ENCODE measurements around the gene ZNF536. TPM values are rescaled to one million over a fixed set of nuclear protein-coding genes. Genes with fewer than 3 reads are reported as not detected.

ZNF536 gene
- polyA plus RNA-seq, 1 donor (not counting 4 experiments of a cell fraction or from before 2014, with no cell fraction given) = not detected

- H3K4me2 ChIP-seq (ENCODE audit: control insufficient read depth, extremely low read depth, insufficient read depth, low read depth, low read length) = no peak overlapping the region
- DNase-seq (ENCODE audit: low read depth, low spot score) (no peak), FAIRE-seq (no peak)
- H3K9me3 ChIP-seq (ENCODE audit: control insufficient read depth, low read depth, low read length) = no peaks in the 10 kb centered on the region
- dilution Hi-C loops (cut with MboI; ENCODE audit: extremely low pct_ligation_motif_present, low sequenced_read_pairs) = no loop called here
- no peaks in the 10 kb centered on the region for H3K36me3 ChIP-seq (ENCODE audit: control insufficient read depth in 2 of 2, extremely low read depth in 1 of 2, insufficient read depth in 2 of 2, low read length in 2 of 2)
- no peaks in the 10 kb centered on the region for H4K20me1 ChIP-seq (ENCODE audit: control insufficient read depth, extremely low read depth, insufficient read depth, low read length)
- no peaks in the 10 kb centered on the region for H3K4me1 ChIP-seq (ENCODE audit: control insufficient read depth, extremely low read depth, insufficient read depth, low read length)
- no peaks in the 10 kb centered on the region for H3K79me2 ChIP-seq (ENCODE audit: control insufficient read depth, insufficient read depth, low read length)
- no peak overlapping the region for H3K4me3 ChIP-seq (ENCODE audit: control insufficient read depth in 2 of 3, extremely low read depth in 1 of 3, insufficient read depth in 2 of 3, low read depth in 1 of 3, low read length in 3 of 3)
- H3K27ac ChIP-seq (ENCODE audit: control insufficient read depth, insufficient read depth, low read length) = no peak overlapping the region
- no peaks in the 10 kb centered on the region for H3K9me1 ChIP-seq (ENCODE audit: control insufficient read depth, extremely low read depth, insufficient read depth, low read length)
- H2AFZ ChIP-seq (ENCODE audit: control insufficient read depth, low read length) = no peak overlapping the region
- TF ChIP-seq EZH2 (IDR thresholded peaks at IDR 0.05; ENCODE audit: low read length) (no peak), CTCF (optimal IDR thresholded peaks at IDR 0.05 in 1 of 3, IDR thresholded peaks at IDR 0.05 in 1 of 3, conservative IDR thresholded peaks at IDR 0.05 in 1 of 3; ENCODE audit: extremely low read depth in 1 of 3, insufficient read depth in 2 of 3, low read length in 3 of 3) (no peak)
- H3K27me3 ChIP-seq (ENCODE audit: control insufficient read depth, extremely low read depth, insufficient read depth, low read length) = no peaks in the 10 kb centered on the region
- H3K9ac ChIP-seq (ENCODE audit: control insufficient read depth, extremely low read depth, insufficient read depth, low read length) = no peak overlapping the region
Observed at GRCh38 chr19:30558793-30559192, 186.6 kb downstream of the ZNF536 start.

GRCh38 chr19:30559446-30559845 lies 187.3 kb downstream of the ZNF536 start:
- Histone ChIP-seq H3K9ac (ENCODE audit: control insufficient read depth, extremely low read depth, insufficient read depth, low read length) (no peak overlapping the region), H3K9me1 (ENCODE audit: control insufficient read depth, extremely low read depth, insufficient read depth, low read length) (no peaks in the 10 kb centered on the region), H3K79me2 (ENCODE audit: control insufficient read depth, insufficient read depth, low read length) (no peaks in the 10 kb centered on the region), H3K4me1 (ENCODE audit: control insufficient read depth, extremely low read depth, insufficient read depth, low read length) (no peaks in the 10 kb centered on the region), H2AFZ (ENCODE audit: control insufficient read depth, low read length) (no peak overlapping the region), H3K36me3 (ENCODE audit: control insufficient read depth in 2 of 2, extremely low read depth in 1 of 2, insufficient read depth in 2 of 2, low read length in 2 of 2) (no peaks in the 10 kb centered on the region), H3K4me2 (ENCODE audit: control insufficient read depth, extremely low read depth, insufficient read depth, low read depth, low read length) (no peak overlapping the region), H3K4me3 (ENCODE audit: control insufficient read depth in 2 of 3, extremely low read depth in 1 of 3, insufficient read depth in 2 of 3, low read depth in 1 of 3, low read length in 3 of 3) (no peak overlapping the region), H3K27me3 (ENCODE audit: control insufficient read depth, extremely low read depth, insufficient read depth, low read length) (no peaks in the 10 kb centered on the region), H4K20me1 (ENCODE audit: control insufficient read depth, extremely low read depth, insufficient read depth, low read length) (no peaks in the 10 kb centered on the region), H3K27ac (ENCODE audit: control insufficient read depth, insufficient read depth, low read length) (no peak overlapping the region), H3K9me3 (ENCODE audit: control insufficient read depth, low read depth, low read length) (no peaks in the 10 kb centered on the region)
- TF ChIP-seq EZH2 (IDR thresholded peaks at IDR 0.05; ENCODE audit: low read length) (no peak), CTCF (optimal IDR thresholded peaks at IDR 0.05 in 1 of 3, IDR thresholded peaks at IDR 0.05 in 1 of 3, conservative IDR thresholded peaks at IDR 0.05 in 1 of 3; ENCODE audit: extremely low read depth in 1 of 3, insufficient read depth in 2 of 3, low read length in 3 of 3) (no peak)
- no peak for FAIRE-seq
- no peak for DNase-seq (ENCODE audit: low read depth, low spot score)
- dilution Hi-C loops (cut with MboI; ENCODE audit: extremely low pct_ligation_motif_present, low sequenced_read_pairs) = no loop called here

Measured in keratinocyte (primary cell).